Neutrophil (primary cell): ENCODE results near the gene NEMP2.
"Not testable (repeated sequence)": the region's sequence is repeated elsewhere in the genome, so short reads cannot be mapped to it uniquely, and the experiment has no call there.

Experiments
- H3K27ac ChIP-seq: fragments of 200-600 bp; sonication (generic); 2 replicates; pipeline ENCODE4 v1.5.1; 2016; ENCODE audit warnings: mild to moderate bottlenecking, moderate library complexity
- H3K27me3 ChIP-seq: fragments of 200-600 bp; sonication (generic); 2 replicates; pipeline ENCODE4 v1.6.0; 2016; ENCODE audit warnings: mild to moderate bottlenecking
- H3K36me3 ChIP-seq: fragments of 200-600 bp; sonication (generic); 2 replicates; pipeline ENCODE4 v1.5.1; 2017
- H3K4me1 ChIP-seq, 2 experiments: fragments of 200-600 bp in 1 of 2; sonication (generic) in 1 of 2; 1 replicate in 1 of 2; 2 replicates in 1 of 2; pipeline versions ENCODE4 v1.5.1 to v1.6.1; 2013 to 2016; ENCODE audit warnings: low read depth in 1 of 2, low read length in 1 of 2, mild to moderate bottlenecking in 1 of 2, moderate library complexity in 1 of 2; ENCODE audit not compliant: control insufficient read depth in 1 of 2, insufficient read depth in 1 of 2
- H3K4me3 ChIP-seq, 2 experiments: fragments of 200-600 bp in 1 of 2; sonication (generic) in 1 of 2; 1 replicate in 1 of 2; 2 replicates in 1 of 2; pipeline ENCODE4 v1.5.1; 2013 to 2016; ENCODE audit warnings: low read depth in 1 of 2, low read length in 1 of 2, mild to moderate bottlenecking in 1 of 2, moderate library complexity in 1 of 2
- H3K9me3 ChIP-seq: fragments of 200-600 bp; sonication (generic); 2 replicates; pipeline ENCODE4 v1.5.1; 2016
- CTCF ChIP-seq: fragments of 200-600 bp; sonication (generic); IDR thresholded peaks from 2 replicates; pipeline ENCODE4 v1.5.1; 2016; ENCODE audit warnings: antibody characterized with exemption

NEMP2 gene

GRCh38 chr2:190514676-190515075 lies 19.8 kb downstream of the NEMP2 start:
- Histone ChIP-seq H3K4me1 (no peaks in the 10 kb centered on the region), H3K27me3 (no peaks in the 10 kb centered on the region), H3K4me3 (no peak overlapping the region), H3K9me3 (no peaks in the 10 kb centered on the region), H3K36me3 (no peaks in the 10 kb centered on the region), H3K27ac (no peak overlapping the region)
- TF ChIP-seq CTCF = no peak

GRCh38 chr2:190513877-190514276 lies 20.6 kb downstream of the NEMP2 start:
- Histone ChIP-seq H3K9me3 (no peaks in the 10 kb centered on the region), H3K27me3 (no peaks in the 10 kb centered on the region), H3K4me3 (no peak overlapping the region), H3K4me1 (no peaks in the 10 kb centered on the region), H3K27ac (no peak overlapping the region), H3K36me3 (no peaks in the 10 kb centered on the region)
- no peak for TF ChIP-seq CTCF

- Histone ChIP-seq H3K9me3 (no peaks in the 10 kb centered on the region), H3K27me3 (no peaks in the 10 kb centered on the region), H3K27ac (no peak overlapping the region), H3K36me3 (no peaks in the 10 kb centered on the region), H3K4me1 (no peaks in the 10 kb centered on the region), H3K4me3 (no peak overlapping the region)
- TF ChIP-seq CTCF = no peak
These were observed 21.9 kb downstream of the NEMP2 start for GRCh38 chr2:190512539-190513095.

GRCh38 chr2:190511104-190511503 lies 23.4 kb downstream of the NEMP2 start:
- no peak for TF ChIP-seq CTCF
- Histone ChIP-seq H3K27ac (no peak overlapping the region), H3K36me3 (no peaks in the 10 kb centered on the region), H3K4me3 (no peak overlapping the region), H3K4me1 (no peaks in the 10 kb centered on the region), H3K27me3 (no peaks in the 10 kb centered on the region), H3K9me3 (no peaks in the 10 kb centered on the region)

GRCh38 chr2:190509895-190510294 lies 24.6 kb downstream of the NEMP2 start:
- H3K27me3 ChIP-seq = not testable (repeated sequence)

GRCh38 chr2:190507135-190507534 lies 27.4 kb downstream of the NEMP2 start:
- Histone ChIP-seq H3K27me3 (no peaks in the 10 kb centered on the region), H3K36me3 (no peaks in the 10 kb centered on the region), H3K27ac (no peak overlapping the region), H3K4me3 (no peak overlapping the region), H3K9me3 (no peaks in the 10 kb centered on the region), H3K4me1 (no peaks in the 10 kb centered on the region)
- TF ChIP-seq CTCF = no peak

More at GRCh38 chr2:190509895-190510294, 24.6 kb downstream of the NEMP2 start:
- not testable (repeated sequence) for H3K4me1 ChIP-seq, H3K9me3 ChIP-seq, H3K36me3 ChIP-seq, H3K27ac ChIP-seq, H3K4me3 ChIP-seq
